HepG2 (cell line): Measurements from ENCODE around the gene HLA-C. TPM values are rescaled to one million over a fixed set of nuclear protein-coding genes. Genes with fewer than 3 reads are reported as not detected.

Experiments
- AGO2 ChIP-seq: fragments of 200-400 bp; formaldehyde crosslinking; optimal IDR thresholded peaks from 2 replicates; pipeline ENCODE3; 2017; ENCODE audit warnings: mild to moderate bottlenecking, low read depth, low read length, moderate library complexity
- BRF2 ChIP-seq: sonication (generic); formaldehyde crosslinking; IDR thresholded peaks from 2 replicates; pipeline ENCODE4 v1.8.1; 2022; ENCODE audit warnings: mild to moderate bottlenecking, missing genetic modification reagents
- CREB1 ChIP-seq, 2 experiments: fragments of 450-650 bp in 1 of 2; IDR thresholded peaks; 2 replicates each; pipeline ENCODE4 v1.6.1; 2016 to 2017; ENCODE audit warnings: control low read depth in 1 of 2, mild to moderate bottlenecking in 1 of 2, missing compliant biosample characterization in 1 of 2, missing genetic modification characterization in 1 of 2
- CREM ChIP-seq, 2 experiments: sonication (generic) in 1 of 2; formaldehyde crosslinking in 1 of 2; IDR thresholded peaks; 2 replicates each; pipeline versions ENCODE4 v1.4.0 to v1.6.1; 2016 to 2020; ENCODE audit warnings: antibody characterized with exemption in 1 of 2, mild to moderate bottlenecking in 1 of 2, missing genetic modification reagents in 1 of 2
- DRAP1 ChIP-seq: IDR thresholded peaks from 2 replicates; pipeline ENCODE4 v1.6.1; 2016; ENCODE audit warnings: missing genetic modification reagents, missing compliant biosample characterization
- ELF1 ChIP-seq: sonication (generic); formaldehyde crosslinking; IDR thresholded peaks from 2 replicates; pipeline ENCODE4 v1.4.0; 2020; ENCODE audit warnings: missing genetic modification reagents
- GABPB1 ChIP-seq: IDR thresholded peaks from 2 replicates; pipeline ENCODE4 v1.6.1; 2016; ENCODE audit warnings: mild to moderate bottlenecking, missing genetic modification reagents, moderate library complexity, missing compliant biosample characterization
- HDAC1 ChIP-seq: sonication (generic); formaldehyde crosslinking; IDR thresholded peaks from 2 replicates; pipeline ENCODE4 v1.5.1; 2020; ENCODE audit warnings: mild to moderate bottlenecking, missing genetic modification reagents
- HNRNPLL ChIP-seq: fragments of 200-400 bp; formaldehyde crosslinking; IDR thresholded peaks from 2 replicates; pipeline ENCODE4 v1.6.1; 2017; ENCODE audit warnings: mild to moderate bottlenecking, low read depth, low read length; ENCODE audit not compliant: poor library complexity, severe bottlenecking
- KDM2A ChIP-seq: sonication (generic); formaldehyde crosslinking; IDR thresholded peaks from 2 replicates; pipeline ENCODE4 v1.4.0; 2020; ENCODE audit warnings: low read depth, missing genetic modification reagents, borderline replicate concordance
- NFYC ChIP-seq: IDR thresholded peaks from 2 replicates; pipeline ENCODE4 v1.6.1; 2016; ENCODE audit warnings: missing genetic modification reagents, missing compliant biosample characterization
- POLR2G ChIP-seq: fragments of 200-400 bp; formaldehyde crosslinking; IDR thresholded peaks from 2 replicates; pipeline ENCODE4 v1.6.1; 2018; ENCODE audit warnings: mild to moderate bottlenecking, low read depth, low read length, moderate library complexity
- RFXANK ChIP-seq: IDR thresholded peaks from 2 replicates; pipeline ENCODE4 v1.6.1; 2016
- SAP130 ChIP-seq: IDR thresholded peaks from 2 replicates; pipeline ENCODE4 v1.6.1; 2016; ENCODE audit warnings: low read depth
- SNRNP70 ChIP-seq: fragments of 200-400 bp; formaldehyde crosslinking; IDR thresholded peaks from 2 replicates; pipeline ENCODE4 v1.6.1; 2017; ENCODE audit warnings: mild to moderate bottlenecking, low read depth, low read length, moderate library complexity
- TOE1 ChIP-seq: sonication (generic); formaldehyde crosslinking; IDR thresholded peaks from 2 replicates; pipeline ENCODE4 v1.4.0; 2020; ENCODE audit warnings: mild to moderate bottlenecking, missing genetic modification reagents
- UBTF ChIP-seq: sonication (generic); formaldehyde crosslinking; IDR thresholded peaks from 2 replicates; pipeline ENCODE4 v1.4.0; 2020; ENCODE audit warnings: mild to moderate bottlenecking, missing genetic modification reagents
- ZKSCAN5 ChIP-seq: sonication (generic); formaldehyde crosslinking; IDR thresholded peaks from 2 replicates; pipeline ENCODE4 v1.5.1; 2020; ENCODE audit warnings: mild to moderate bottlenecking, missing genetic modification reagents
- ZNF101 ChIP-seq: sonication (generic); formaldehyde crosslinking; IDR thresholded peaks from 2 replicates; pipeline ENCODE4 v1.4.0; 2020; ENCODE audit warnings: mild to moderate bottlenecking, low read depth, missing genetic modification reagents, borderline replicate concordance
- polyA plus RNA-seq, 8 experiments: library from polyadenylated mRNA; depleted of rRNA in 3 of 8; stranded (reverse) in 7 of 8; unstranded in 1 of 8; fragments of >200 nt; fragmentation: Illumina TruSeq in 4 of 8; extraction: Trizol in 4 of 8; gene quantifications; 2 replicates each; pipeline versions ENCODE4 v1.2.1 to v1.2.3, GENCODE V29; 2011 to 2016; ENCODE audit warnings: low read depth in 4 of 8, missing spikeins in 1 of 8, mixed read lengths in 1 of 8; ENCODE audit not compliant: insufficient read depth in 1 of 8
- total RNA-seq, 5 experiments: library from RNA; depleted of rRNA; stranded (reverse); fragments of >200 nt; fragmentation: Illumina TruSeq; extraction: Trizol; gene quantifications; 2 replicates each; pipeline ENCODE4 v1.2.3, GENCODE V29; 2016; ENCODE audit warnings: low read depth in 1 of 5
- TF ChIP-seq, protein P1 (sequence below): sonication (generic); formaldehyde crosslinking; IDR thresholded peaks from 2 replicates; pipeline ENCODE4 v1.5.1; 2020; ENCODE audit warnings: mild to moderate bottlenecking, missing genetic modification reagents, moderate library complexity

The HLA-C gene
- total and polyA plus RNA-seq, 2 of the 13 experiments (the other 11 are each of a cell fraction or from before 2014, with no cell fraction given): 77.1 to 155 TPM

GRCh38 chr6:31271641-31272357 lies at the start of gene HLA-C (continued):
- TF ChIP-seq NFYC (CRISPR knock-in tag): peak; percentile 79
- peak; percentile 74 for TF ChIP-seq POLR2G
- TF ChIP-seq CREM (IDR thresholded peaks at IDR 0.05): peak; percentile 78
- no peak for TF ChIP-seq CREM (CRISPR knock-in tag; IDR thresholded peaks at IDR 0.05)
- TF ChIP-seq HDAC1 (CRISPR knock-in tag): 0 out of 2 replicates have a peak, but pooled peaks have one; percentile 28
- TF ChIP-seq TOE1 (CRISPR knock-in tag): no peak
- TF ChIP-seq ELF1 (CRISPR knock-in tag): peak; percentile 55; the same call in 1 of the 2 replicates
- no peak for TF ChIP-seq SNRNP70
- peak; percentile 34 for TF ChIP-seq AGO2
- TF ChIP-seq GABPB1 (CRISPR knock-in tag): peak; percentile 33; the same call in 1 of the 2 replicates
- TF ChIP-seq DRAP1 (CRISPR knock-in tag): peak; percentile 75
- peak; percentile 89 for TF ChIP-seq CREB1 (IDR thresholded peaks at IDR 0.05)
- peak; percentile 93 for TF ChIP-seq CREB1 (CRISPR knock-in tag; IDR thresholded peaks at IDR 0.05)
- TF ChIP-seq, protein P1, sequence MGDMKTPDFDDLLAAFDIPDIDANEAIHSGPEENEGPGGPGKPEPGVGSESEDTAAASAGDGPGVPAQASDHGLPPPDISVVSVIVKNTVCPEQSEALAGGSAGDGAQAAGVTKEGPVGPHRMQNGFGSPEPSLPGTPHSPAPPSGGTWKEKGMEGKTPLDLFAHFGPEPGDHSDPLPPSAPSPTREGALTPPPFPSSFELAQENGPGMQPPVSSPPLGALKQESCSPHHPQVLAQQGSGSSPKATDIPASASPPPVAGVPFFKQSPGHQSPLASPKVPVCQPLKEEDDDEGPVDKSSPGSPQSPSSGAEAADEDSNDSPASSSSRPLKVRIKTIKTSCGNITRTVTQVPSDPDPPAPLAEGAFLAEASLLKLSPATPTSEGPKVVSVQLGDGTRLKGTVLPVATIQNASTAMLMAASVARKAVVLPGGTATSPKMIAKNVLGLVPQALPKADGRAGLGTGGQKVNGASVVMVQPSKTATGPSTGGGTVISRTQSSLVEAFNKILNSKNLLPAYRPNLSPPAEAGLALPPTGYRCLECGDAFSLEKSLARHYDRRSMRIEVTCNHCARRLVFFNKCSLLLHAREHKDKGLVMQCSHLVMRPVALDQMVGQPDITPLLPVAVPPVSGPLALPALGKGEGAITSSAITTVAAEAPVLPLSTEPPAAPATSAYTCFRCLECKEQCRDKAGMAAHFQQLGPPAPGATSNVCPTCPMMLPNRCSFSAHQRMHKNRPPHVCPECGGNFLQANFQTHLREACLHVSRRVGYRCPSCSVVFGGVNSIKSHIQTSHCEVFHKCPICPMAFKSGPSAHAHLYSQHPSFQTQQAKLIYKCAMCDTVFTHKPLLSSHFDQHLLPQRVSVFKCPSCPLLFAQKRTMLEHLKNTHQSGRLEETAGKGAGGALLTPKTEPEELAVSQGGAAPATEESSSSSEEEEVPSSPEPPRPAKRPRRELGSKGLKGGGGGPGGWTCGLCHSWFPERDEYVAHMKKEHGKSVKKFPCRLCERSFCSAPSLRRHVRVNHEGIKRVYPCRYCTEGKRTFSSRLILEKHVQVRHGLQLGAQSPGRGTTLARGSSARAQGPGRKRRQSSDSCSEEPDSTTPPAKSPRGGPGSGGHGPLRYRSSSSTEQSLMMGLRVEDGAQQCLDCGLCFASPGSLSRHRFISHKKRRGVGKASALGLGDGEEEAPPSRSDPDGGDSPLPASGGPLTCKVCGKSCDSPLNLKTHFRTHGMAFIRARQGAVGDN (CRISPR knock-in tag): peak; percentile 31
- TF ChIP-seq SAP130 (CRISPR knock-in tag): peak; percentile 61; the same call in 1 of the 2 replicates
- TF ChIP-seq UBTF (CRISPR knock-in tag): 0 out of 2 replicates have a peak, but pooled peaks have one; percentile 10
- TF ChIP-seq ZKSCAN5: peak; percentile 75; the same call in 1 of the 2 replicates
- TF ChIP-seq HNRNPLL: peak; percentile 65
- TF ChIP-seq RFXANK (CRISPR knock-in tag): peak; percentile 99
- TF ChIP-seq KDM2A (CRISPR knock-in tag): no peak
- no peak for TF ChIP-seq ZNF101 (CRISPR knock-in tag)
- TF ChIP-seq BRF2: no peak
